Gastrocnemius medialis (tissue), 4 donors: ENCODE data around the gene RPS6KA2. TPM values are rescaled to one million over a fixed set of nuclear protein-coding genes. Genes with fewer than 3 reads are reported as not detected.
A peak's percentile ranks its signal among the peaks of the same experiment; 100 is the strongest.

ENCODE experiments used
- ATAC-seq, 2 donors: fragments of 150-250 bp; one replicate each; pipeline ENCODE4 v1.9.1; 2016
- DNase-seq, 2 donors: peaks; one replicate each; pipeline ENCODE4 v3.0.0-alpha.2; 2019
- H3K27ac ChIP-seq, 4 donors: fragments of 200-600 bp; sonication (generic); 1 replicate in 1 of 4; 2 replicates in 3 of 4; pipeline ENCODE4 v1.5.1; 2016 to 2018; ENCODE audit warnings: mild to moderate bottlenecking in 2 of 4, moderate library complexity in 1 of 4
- H3K27me3 ChIP-seq, 3 donors: fragments of 200-600 bp; sonication (generic) in 2 of 3; 1 replicate in 1 of 3; 2 replicates in 2 of 3; pipeline versions ENCODE4 v1.5.1 to v1.6.0; 2016 to 2019; ENCODE audit warnings: mild to moderate bottlenecking in 1 of 3, moderate library complexity in 1 of 3
- H3K36me3 ChIP-seq, 2 donors: fragments of 200-600 bp; sonication (generic) in 1 of 2; one replicate each; pipeline ENCODE4 v1.5.1; 2017 to 2018
- H3K4me1 ChIP-seq, 2 donors: fragments of 200-600 bp; sonication (generic) in 1 of 2; one replicate each; pipeline ENCODE4 v1.5.1; 2016 to 2017; ENCODE audit warnings: mild to moderate bottlenecking in 2 of 2
- H3K4me3 ChIP-seq, 4 donors: fragments of 200-600 bp; sonication (generic) in 3 of 4; 1 replicate in 1 of 4; 2 replicates in 3 of 4; pipeline ENCODE4 v1.5.1; 2016 to 2019; ENCODE audit warnings: mild to moderate bottlenecking in 2 of 4
- H3K9me3 ChIP-seq, 3 donors: fragments of 200-600 bp; sonication (generic) in 2 of 3; 1 replicate in 1 of 3; 2 replicates in 2 of 3; pipeline ENCODE4 v1.5.1; 2016 to 2019
- CTCF ChIP-seq, 5 experiments: fragments of 450-650 bp in 3 of 5; fragments of 200-600 bp in 2 of 5; sonication (generic) in 2 of 5; IDR thresholded peaks in 4 of 5; conservative IDR thresholded peaks in 1 of 5; 1 replicate in 4 of 5; 2 replicates in 1 of 5; pipeline ENCODE4 v1.5.1; 2016 to 2019; ENCODE audit warnings: antibody characterized with exemption in 5 of 5, mild to moderate bottlenecking in 3 of 5, moderate library complexity in 3 of 5
- POLR2A ChIP-seq, 2 donors: fragments of 450-650 bp; IDR thresholded peaks; one replicate each; pipeline ENCODE4 v1.6.1; 2017; ENCODE audit warnings: antibody characterized with exemption in 2 of 2, mild to moderate bottlenecking in 2 of 2, moderate library complexity in 2 of 2
- in situ Hi-C, 4 donors: fragments of 200-750 bp; cut with MboI; loops; one replicate each; pipeline versions ENCODE4 v1.15.0 to v1.8.0; 2017; ENCODE audit warnings: low sequenced_read_pairs in 4 of 4
- intact Hi-C: fragments of 100-400 bp; cut with DNase I; formaldehyde crosslinking; loops from one replicate; pipeline ENCODE4 v1.15.1; 2023; ENCODE audit warnings: low total_unique reads
- total RNA-seq, 4 donors: library from RNA; depleted of rRNA; stranded (reverse); fragments of >200 nt; gene quantifications; one replicate each; pipeline versions ENCODE4 v1.1.0 to v1.2.3, GENCODE V29; 2016

RPS6KA2 gene
- 10 to 100 TPM; 18.7 to 35.7 (median 27.4) TPM for total RNA-seq

GRCh38 chr6:166627033-166627874, at the start of gene RPS6KA2:
Gene RPS6KA2 (minus strand): TSS chr6:166627251. CDS start chr6:166627019, 232 bp downstream.
- Histone ChIP-seq H3K4me3 (peak within 1 kb of the TSS; percentile 71 to 81 (median 73)), H3K27me3 (no peaks in the 10 kb centered on the region), H3K9me3 (no peaks in the 10 kb centered on the region), H3K4me1 (peaks cover 33 to 51% of the 10 kb centered on the region in 2 donors), H3K36me3 (no peaks in the 10 kb centered on the region), H3K27ac (peak within 1 kb of the TSS; percentile 91 to 97 (median 96))
- TF ChIP-seq POLR2A (IDR thresholded peaks at IDR 0.05) (peak; percentile 97 to 98), CTCF (IDR thresholded peaks at IDR 0.05 in 4 of 5, conservative IDR thresholded peaks at IDR 0.05 in 1 of 5) (peak in 1 of 5 experiments; percentile 25)
- in situ Hi-C loops (loop anchor here in 1 of 4 donors (10.0 kb wide), 1 partner anchor 52 kb away; no protein-coding TSS in a partner anchor), intact Hi-C loops (loop anchor here (1.0 to 2.0 kb wide), 4 partner anchors 52 to 244 kb away; partner anchors contain the start of gene MPC1)
- ATAC-seq (peak; percentile 72 to 77), DNase-seq (peak; percentile 100)

- ATAC-seq, result no peak
- Histone ChIP-seq H3K4me1 (peaks cover 8 to 29% of the 10 kb centered on the region in 2 donors), H3K36me3 (no peaks in the 10 kb centered on the region), H3K9me3 (no peaks in the 10 kb centered on the region), H3K4me3 (no peak overlapping the region), H3K27ac (no peak overlapping the region), H3K27me3 (no peaks in the 10 kb centered on the region)
- in situ Hi-C loops (no loop called here), intact Hi-C loops (no loop called here)
- no peak for TF ChIP-seq CTCF (IDR thresholded peaks at IDR 0.05 in 4 of 5, conservative IDR thresholded peaks at IDR 0.05 in 1 of 5)
- TF ChIP-seq POLR2A (IDR thresholded peaks at IDR 0.05), result no peak
- DNase-seq, result no peak
These were observed 49.3 kb upstream of the RPS6KA2 start for GRCh38 chr6:166676270-166676860.

- in situ Hi-C loops, result no loop called here
- H3K27ac ChIP-seq, result no peak overlapping the region
These were observed 48.7 kb upstream of the RPS6KA2 start for GRCh38 chr6:166675736-166676135.

GRCh38 chr6:166673309-166673708, 46.3 kb upstream of the RPS6KA2 start:
- peaks cover 11 to 34% of the 10 kb centered on the region in 2 donors for H3K4me1 ChIP-seq
- DNase-seq (no peak), ATAC-seq (no peak)
- in situ Hi-C loops (no loop called here), intact Hi-C loops (no loop called here)
- no peak overlapping the region for H3K27ac ChIP-seq
- H3K27me3 ChIP-seq, result no peaks in the 10 kb centered on the region
- no peaks in the 10 kb centered on the region for H3K9me3 ChIP-seq
- no peak overlapping the region for H3K4me3 ChIP-seq
- no peaks in the 10 kb centered on the region for H3K36me3 ChIP-seq
- TF ChIP-seq CTCF (IDR thresholded peaks at IDR 0.05 in 4 of 5, conservative IDR thresholded peaks at IDR 0.05 in 1 of 5), result no peak
- no peak for TF ChIP-seq POLR2A (IDR thresholded peaks at IDR 0.05)

More at GRCh38 chr6:166675736-166676135, 48.7 kb upstream of the RPS6KA2 start:
- no peaks in the 10 kb centered on the region for H3K36me3 ChIP-seq
- H3K4me3 ChIP-seq, result no peak overlapping the region
- no peaks in the 10 kb centered on the region for H3K27me3 ChIP-seq
- DNase-seq (no peak), ATAC-seq (no peak)
- H3K9me3 ChIP-seq, result no peaks in the 10 kb centered on the region
- H3K4me1 ChIP-seq, result peaks cover 11 to 34% of the 10 kb centered on the region in 2 donors
- intact Hi-C loops, result no loop called here
- no peak for TF ChIP-seq CTCF (IDR thresholded peaks at IDR 0.05 in 4 of 5, conservative IDR thresholded peaks at IDR 0.05 in 1 of 5)
- TF ChIP-seq POLR2A (IDR thresholded peaks at IDR 0.05), result no peak
